GM18498 (cell line): ENCODE results near the gene NCOA5.

Source experiments
- ATAC-seq: cut with Tn5 transposase; IDR thresholded peaks from one replicate; pipeline ENCODE4 v1.9.1; 2021; ENCODE audit warnings: mild to moderate bottlenecking, moderate library complexity; ENCODE audit not compliant: unreplicated experiment

NCOA5 gene

DNA sequence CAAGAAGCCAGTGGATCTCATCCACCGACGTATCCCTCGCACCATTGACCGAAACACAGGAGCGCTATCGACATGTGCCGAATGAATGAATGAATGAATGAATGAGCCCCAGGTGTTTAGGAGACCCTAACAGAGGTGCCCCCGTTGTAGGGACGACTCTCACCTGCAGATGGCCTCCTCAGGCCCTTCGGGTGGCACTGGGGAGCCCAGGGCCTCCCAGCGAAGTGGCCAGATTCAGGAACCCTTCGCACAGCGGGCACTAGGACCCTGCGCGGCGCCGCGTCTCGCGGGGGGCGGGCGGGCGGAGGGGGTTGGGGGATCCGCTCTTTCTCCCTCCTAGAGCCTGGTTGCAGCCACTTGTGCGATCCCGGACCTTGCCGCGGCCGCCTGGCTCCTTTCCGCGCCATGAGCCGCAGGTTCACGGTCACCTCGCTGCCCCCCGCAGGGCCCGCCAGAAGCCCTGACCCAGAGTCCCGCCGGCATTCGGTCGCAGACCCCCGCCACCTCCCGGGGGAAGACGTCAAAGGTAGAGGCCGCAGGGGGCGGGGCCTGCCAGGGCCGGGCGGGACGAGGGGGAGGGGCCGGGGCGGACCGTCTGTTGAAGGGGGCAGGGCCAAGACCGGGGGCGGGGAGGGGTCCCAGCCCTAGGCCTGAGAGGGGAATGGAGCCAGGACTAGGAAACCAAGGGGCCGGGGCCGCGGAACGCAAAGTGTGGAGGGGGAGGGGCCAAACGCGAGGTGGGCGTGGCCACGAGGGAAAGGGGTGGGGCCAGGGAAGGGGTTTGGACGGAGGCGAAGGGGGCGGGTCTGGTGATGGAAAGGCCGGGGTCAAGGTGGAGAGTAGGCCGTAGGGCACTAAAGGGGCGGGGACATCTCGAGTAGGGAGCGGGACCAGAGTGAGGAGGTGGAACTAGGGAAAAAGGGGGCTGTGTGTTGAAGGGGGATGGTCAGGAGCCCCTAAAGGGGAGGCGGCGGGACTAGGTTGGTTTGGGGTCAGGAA, 68.1 kb downstream of the NCOA5 start:
- ATAC-seq, result no peak

DNA sequence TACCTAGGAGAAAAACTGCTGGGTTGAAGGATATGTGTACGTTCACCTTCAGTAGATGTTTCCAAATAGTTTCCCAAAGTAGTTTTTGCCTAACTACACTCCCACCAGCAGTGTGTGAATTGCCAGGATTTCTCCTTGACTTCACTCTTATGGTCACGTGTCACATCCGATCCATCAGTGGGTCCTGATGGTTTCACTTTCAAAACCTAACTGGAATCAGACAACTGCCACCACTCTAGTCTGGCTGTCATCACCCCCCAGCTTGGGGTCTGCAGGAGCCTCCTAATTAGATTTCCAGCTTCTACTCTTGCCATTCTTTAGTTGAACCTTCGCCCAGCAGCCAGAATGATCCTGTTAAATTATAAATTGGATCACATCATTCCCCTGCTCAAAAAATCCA, 69.2 kb downstream of the NCOA5 start:
- no peak for ATAC-seq

DNA sequence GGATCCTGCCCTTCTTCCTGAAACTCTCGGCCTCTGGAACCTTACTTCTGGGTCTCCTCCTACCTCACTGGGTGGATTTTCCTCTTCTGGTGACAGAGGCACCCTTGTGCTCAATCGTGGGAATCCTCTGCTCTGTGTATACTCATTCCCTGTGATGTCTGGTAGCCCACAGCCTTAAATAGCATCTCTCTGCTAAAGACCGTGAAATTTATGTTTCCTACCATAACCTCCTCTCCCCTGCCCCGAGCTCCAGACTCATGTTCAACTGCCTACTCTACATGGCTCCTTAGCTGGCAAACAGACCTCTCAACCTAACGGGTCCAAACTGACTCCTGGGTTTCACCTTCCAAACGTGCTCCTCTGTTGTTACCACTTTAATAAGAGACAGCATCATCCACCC, 71.2 kb downstream of the NCOA5 start:
- no peak for ATAC-seq

DNA sequence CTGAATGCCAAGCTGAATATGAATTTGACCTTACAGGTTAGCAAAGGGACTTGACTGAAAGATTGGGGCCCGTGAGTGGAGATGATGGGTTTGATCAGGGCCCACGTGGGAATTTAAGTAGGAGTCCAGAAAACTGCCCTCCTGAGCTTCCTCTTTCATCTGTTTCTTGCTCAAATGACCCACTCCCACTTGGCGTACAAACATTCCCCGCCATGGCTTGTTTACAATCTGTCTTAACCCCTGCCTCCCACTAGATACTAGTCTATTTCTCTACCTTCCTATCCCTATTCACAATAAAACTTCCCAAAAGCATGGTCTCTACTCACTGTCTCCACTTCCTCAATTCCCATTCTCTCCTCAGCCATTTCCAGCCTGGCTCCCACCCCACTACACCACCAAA, 71.7 kb downstream of the NCOA5 start:
- no peak for ATAC-seq

DNA sequence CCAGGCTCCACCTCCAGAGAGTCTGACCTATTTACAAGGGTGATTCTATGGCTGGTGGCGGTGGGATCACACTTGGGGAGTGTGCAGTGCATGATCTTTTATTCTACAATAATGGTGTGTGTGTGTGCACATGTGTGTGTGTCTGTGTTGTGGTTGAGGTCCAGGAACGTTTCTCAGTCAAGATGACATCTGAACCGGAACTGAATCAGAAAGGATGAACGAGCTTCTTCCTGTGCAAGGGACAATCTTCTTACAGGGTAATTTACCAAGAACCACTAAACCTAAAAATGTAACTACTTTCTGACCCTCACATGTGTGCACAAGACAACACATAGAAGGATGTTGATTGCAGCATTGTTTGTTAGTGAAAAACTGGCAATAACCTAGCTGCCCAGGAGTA, 72.5 kb downstream of the NCOA5 start:
- ATAC-seq, result no peak

DNA sequence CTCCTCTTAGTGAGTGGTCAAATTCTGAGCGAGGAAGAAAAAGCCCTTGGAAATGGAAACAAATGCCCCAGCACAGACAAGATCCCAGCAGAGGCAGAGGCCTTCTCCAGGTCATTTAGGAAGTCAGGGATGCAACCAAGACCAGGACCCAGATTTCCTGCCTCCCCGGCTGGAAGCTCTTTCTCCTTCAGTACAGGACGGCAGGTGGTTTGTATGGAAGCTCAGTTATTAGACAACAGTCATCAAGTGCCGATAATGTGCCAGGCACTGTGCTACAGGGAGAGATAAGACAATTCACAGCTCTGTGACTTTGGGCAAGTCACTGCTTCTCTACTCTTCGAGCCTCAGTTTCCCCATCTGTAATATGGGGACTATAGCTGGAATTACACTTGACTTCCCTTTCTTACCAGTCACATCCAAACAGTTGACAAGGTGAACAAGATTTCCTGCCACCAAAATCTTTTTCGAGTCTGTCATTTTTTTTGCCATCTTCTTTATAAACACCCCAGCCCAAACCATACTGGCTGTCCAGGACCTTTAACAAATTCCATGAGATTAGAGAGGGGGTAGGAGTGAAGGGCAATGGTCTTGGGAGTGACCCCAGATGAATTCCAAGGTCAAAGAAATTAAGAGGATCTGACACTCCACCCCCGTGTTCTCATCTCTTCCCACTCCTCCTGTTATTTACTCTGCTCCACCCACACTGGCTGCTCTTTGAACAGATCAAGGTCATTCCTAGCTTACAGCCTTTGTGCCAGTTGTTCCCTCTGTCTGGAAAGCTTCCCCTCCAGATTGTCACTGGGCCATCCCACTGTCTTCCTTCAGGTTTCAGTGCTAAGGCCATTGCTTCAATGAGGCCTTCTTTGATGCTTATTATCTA, 75.0 kb downstream of the NCOA5 start:
- ATAC-seq, result no peak

DNA sequence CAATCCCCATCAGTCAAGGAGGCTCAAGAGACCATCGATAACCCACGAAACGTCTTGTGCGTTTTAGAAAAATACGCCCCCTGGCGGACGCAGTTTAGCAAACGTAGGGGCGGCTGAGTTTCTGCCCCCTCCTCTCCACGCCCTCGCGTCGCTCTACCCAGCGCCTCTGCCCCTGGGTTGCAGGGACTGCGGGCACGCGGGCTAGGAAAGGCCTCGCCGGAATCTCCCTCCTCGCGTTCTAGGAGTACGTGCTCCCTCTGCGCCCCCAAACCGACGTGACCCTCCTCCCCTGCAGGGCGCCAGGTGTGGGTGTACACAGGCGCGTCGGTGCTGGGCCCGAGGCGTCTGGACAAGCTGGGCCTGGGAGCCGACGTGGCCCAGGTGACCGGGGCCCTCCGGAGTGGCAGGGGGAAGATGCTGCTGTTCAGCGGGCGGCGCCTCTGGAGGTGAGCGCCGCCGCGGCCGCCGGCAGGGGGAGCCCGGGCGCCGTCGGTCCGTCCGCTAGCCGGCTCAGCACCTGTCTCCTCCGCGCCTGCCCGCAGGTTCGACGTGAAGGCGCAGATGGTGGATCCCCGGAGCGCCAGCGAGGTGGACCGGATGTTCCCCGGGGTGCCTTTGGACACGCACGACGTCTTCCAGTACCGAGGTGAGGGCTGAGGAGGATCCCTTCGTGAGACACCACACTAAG, 75.8 kb downstream of the NCOA5 start:
- peak; percentile 67 for ATAC-seq

DNA sequence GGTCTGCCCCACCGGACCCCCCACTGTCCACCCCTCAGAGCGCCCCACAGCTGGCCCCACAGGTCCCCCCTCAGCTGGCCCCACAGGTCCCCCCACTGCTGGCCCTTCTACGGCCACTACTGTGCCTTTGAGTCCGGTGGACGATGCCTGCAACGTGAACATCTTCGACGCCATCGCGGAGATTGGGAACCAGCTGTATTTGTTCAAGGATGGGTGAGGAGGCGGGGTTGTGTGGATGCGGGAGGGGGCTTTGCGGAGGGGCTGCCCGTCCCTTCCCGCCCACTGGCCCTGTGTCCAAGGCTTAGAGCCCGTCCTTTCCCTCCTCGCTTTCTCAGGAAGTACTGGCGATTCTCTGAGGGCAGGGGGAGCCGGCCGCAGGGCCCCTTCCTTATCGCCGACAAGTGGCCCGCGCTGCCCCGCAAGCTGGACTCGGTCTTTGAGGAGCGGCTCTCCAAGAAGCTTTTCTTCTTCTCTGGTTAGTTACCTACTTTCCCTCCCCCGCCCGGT, 76.4 kb downstream of the NCOA5 start:
- ATAC-seq, result no peak

DNA sequence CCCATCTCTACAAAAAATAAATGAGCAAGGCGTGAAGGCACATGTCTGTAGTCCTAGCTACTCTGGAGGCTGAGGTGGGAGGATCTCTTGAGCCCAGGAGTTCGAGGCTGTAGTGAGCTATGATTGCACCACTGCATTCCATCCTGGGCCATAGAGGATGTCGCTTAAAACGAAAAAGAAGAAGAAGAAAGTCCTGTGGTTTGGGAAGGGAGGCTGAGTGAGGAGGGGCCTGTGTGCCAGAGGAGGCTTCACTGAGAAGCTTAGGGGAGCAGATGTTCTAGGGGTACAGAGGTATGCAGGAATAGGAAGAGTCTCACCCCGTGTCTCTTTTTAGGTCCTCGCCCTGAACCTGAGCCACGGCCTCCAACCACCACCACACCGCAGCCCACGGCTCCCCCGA, 76.8 kb downstream of the NCOA5 start:
- no peak for ATAC-seq

DNA sequence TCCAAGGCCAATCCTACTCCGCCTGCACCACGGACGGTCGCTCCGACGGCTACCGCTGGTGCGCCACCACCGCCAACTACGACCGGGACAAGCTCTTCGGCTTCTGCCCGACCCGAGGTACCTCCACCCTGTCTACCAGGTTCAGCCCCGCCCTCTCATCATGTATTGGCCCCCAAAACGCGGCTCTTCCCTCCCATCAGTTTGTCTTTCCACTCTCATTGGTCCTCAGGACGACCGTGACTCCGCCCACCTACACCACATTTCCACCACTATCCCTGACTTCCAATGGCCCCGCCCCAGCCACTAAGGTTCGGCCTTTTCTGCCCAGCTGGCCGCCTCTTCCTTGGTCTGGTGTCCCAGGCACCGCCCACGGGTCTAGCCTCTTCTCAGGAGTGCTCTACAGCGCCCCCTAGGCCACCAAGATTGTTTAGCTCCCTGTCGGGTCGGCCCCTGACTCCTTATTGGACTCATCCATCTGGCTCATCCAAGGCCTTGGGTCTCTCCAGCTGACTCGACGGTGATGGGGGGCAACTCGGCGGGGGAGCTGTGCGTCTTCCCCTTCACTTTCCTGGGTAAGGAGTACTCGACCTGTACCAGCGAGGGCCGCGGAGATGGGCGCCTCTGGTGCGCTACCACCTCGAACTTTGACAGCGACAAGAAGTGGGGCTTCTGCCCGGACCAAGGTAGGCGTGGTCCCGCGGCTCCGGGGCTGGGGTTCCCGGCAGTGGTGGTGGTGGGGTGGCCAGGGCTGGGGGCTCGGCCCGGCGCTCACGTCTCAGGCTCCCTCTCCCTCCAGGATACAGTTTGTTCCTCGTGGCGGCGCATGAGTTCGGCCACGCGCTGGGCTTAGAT, 77.9 kb downstream of the NCOA5 start:
- ATAC-seq, result no peak
